GM12878 (cell line): ENCODE data around the gene FADS1. TPM values are rescaled to one million over a fixed set of nuclear protein-coding genes. Genes with fewer than 3 reads are reported as not detected.

Experiments
- BCL11A ChIP-seq: IDR thresholded peaks from 2 replicates; pipeline ENCODE4 v1.6.1; 2011; ENCODE audit warnings: low read depth, low read length
- ELK1 ChIP-seq: IDR thresholded peaks from 2 replicates; pipeline ENCODE4 v1.6.1; 2012; ENCODE audit warnings: low read depth, low read length, improper control_type of control experiment
- ETV6 ChIP-seq, 2 experiments: fragments of 450-650 bp in 1 of 2; IDR thresholded peaks in 1 of 2; conservative IDR thresholded peaks in 1 of 2; 2 replicates each; pipeline ENCODE4 v1.6.1; 2014; ENCODE audit warnings: antibody characterized with exemption in 1 of 2, borderline replicate concordance in 1 of 2, low read depth in 1 of 2, mild to moderate bottlenecking in 1 of 2, moderate library complexity in 1 of 2
- IKZF1 ChIP-seq: fragments of 450-650 bp; conservative IDR thresholded peaks from 2 replicates; pipeline ENCODE4 v1.6.1; 2017; ENCODE audit warnings: antibody characterized with exemption, mild to moderate bottlenecking
- KDM1A ChIP-seq: fragments of 200-600 bp; sonication (generic); IDR thresholded peaks from 2 replicates; pipeline ENCODE4 v1.6.1; 2016; ENCODE audit warnings: borderline replicate concordance
- MEF2B ChIP-seq: fragments of 450-650 bp; IDR thresholded peaks from 2 replicates; pipeline ENCODE4 v1.6.1; 2018; ENCODE audit warnings: mild to moderate bottlenecking, moderate library complexity; ENCODE audit not compliant: partially characterized antibody, poor library complexity, severe bottlenecking
- TCF3 ChIP-seq: IDR thresholded peaks from 2 replicates; pipeline ENCODE4 v1.6.1; 2012; ENCODE audit warnings: low read depth, mild to moderate bottlenecking, low read length, borderline replicate concordance; ENCODE audit not compliant: insufficient read depth
- ZBTB11 ChIP-seq: fragments of 450-650 bp; formaldehyde crosslinking; IDR thresholded peaks from 2 replicates; pipeline ENCODE4 v1.5.0; 2022; ENCODE audit warnings: mild to moderate bottlenecking, missing genetic modification characterization
- polyA plus RNA-seq, 11 experiments: library from polyadenylated mRNA; depleted of rRNA in 4 of 11; unstranded in 6 of 11; stranded (reverse) in 5 of 11; fragments of >200 nt; fragmentation: Nextera tagmentation in 4 of 11; fragmentation: Illumina TruSeq in 1 of 11; extraction: Ambion mirVana in 4 of 11; extraction: Trizol in 1 of 11; gene quantifications; 1 replicate in 1 of 11; 2 replicates in 10 of 11; pipeline versions ENCODE4 v1.2.1 to v1.2.3, GENCODE V29; 2011 to 2016; ENCODE audit warnings: inconsistent platforms in 2 of 11, missing spikeins in 2 of 11, low read depth in 1 of 11
- total RNA-seq, 4 experiments: library from RNA; depleted of rRNA in 3 of 4; stranded (reverse); fragments of >200 nt in 3 of 4; fragmentation: Illumina TruSeq in 1 of 4; extraction: Trizol in 1 of 4; gene quantifications; 2 replicates each; pipeline versions ENCODE4 v1.2.1 to v1.2.3, GENCODE V29; 2013 to 2021

Gene FADS1
- total and polyA plus RNA-seq, 10 of the 15 experiments (the other 5 are each of a cell fraction or from before 2014, with no cell fraction given) = 8.8 to 73.9 (median 39.0) TPM

GRCh38 chr11:61752117-61752924, 64.5 kb downstream of the FADS1 start, which contains the start of gene MYRF (continued):
- TF ChIP-seq ZBTB11 (no peak), BCL11A (no peak), TCF3 (no peak), IKZF1 (peak; percentile 55; the same call in 1 of the 2 replicates), KDM1A (no peak), ELK1 (no peak), MEF2B (no peak), ETV6 (conservative IDR thresholded peaks at IDR 0.05 in 1 of 2, IDR thresholded peaks at IDR 0.05 in 1 of 2; ENCODE audit: borderline replicate concordance in 1 of 2, low read depth in 1 of 2) (no peak)
